HG02610 (cell line): ENCODE measurements around the gene ASCC3.

ENCODE experiments used
- ATAC-seq: cut with Tn5 transposase; IDR thresholded peaks from one replicate; pipeline ENCODE4 v1.9.1; 2021; ENCODE audit warnings: mild to moderate bottlenecking, moderate library complexity; ENCODE audit not compliant: unreplicated experiment

The ASCC3 gene, protein sequence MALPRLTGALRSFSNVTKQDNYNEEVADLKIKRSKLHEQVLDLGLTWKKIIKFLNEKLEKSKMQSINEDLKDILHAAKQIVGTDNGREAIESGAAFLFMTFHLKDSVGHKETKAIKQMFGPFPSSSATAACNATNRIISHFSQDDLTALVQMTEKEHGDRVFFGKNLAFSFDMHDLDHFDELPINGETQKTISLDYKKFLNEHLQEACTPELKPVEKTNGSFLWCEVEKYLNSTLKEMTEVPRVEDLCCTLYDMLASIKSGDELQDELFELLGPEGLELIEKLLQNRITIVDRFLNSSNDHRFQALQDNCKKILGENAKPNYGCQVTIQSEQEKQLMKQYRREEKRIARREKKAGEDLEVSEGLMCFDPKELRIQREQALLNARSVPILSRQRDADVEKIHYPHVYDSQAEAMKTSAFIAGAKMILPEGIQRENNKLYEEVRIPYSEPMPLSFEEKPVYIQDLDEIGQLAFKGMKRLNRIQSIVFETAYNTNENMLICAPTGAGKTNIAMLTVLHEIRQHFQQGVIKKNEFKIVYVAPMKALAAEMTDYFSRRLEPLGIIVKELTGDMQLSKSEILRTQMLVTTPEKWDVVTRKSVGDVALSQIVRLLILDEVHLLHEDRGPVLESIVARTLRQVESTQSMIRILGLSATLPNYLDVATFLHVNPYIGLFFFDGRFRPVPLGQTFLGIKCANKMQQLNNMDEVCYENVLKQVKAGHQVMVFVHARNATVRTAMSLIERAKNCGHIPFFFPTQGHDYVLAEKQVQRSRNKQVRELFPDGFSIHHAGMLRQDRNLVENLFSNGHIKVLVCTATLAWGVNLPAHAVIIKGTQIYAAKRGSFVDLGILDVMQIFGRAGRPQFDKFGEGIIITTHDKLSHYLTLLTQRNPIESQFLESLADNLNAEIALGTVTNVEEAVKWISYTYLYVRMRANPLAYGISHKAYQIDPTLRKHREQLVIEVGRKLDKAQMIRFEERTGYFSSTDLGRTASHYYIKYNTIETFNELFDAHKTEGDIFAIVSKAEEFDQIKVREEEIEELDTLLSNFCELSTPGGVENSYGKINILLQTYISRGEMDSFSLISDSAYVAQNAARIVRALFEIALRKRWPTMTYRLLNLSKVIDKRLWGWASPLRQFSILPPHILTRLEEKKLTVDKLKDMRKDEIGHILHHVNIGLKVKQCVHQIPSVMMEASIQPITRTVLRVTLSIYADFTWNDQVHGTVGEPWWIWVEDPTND (N-terminal part only)

DNA sequence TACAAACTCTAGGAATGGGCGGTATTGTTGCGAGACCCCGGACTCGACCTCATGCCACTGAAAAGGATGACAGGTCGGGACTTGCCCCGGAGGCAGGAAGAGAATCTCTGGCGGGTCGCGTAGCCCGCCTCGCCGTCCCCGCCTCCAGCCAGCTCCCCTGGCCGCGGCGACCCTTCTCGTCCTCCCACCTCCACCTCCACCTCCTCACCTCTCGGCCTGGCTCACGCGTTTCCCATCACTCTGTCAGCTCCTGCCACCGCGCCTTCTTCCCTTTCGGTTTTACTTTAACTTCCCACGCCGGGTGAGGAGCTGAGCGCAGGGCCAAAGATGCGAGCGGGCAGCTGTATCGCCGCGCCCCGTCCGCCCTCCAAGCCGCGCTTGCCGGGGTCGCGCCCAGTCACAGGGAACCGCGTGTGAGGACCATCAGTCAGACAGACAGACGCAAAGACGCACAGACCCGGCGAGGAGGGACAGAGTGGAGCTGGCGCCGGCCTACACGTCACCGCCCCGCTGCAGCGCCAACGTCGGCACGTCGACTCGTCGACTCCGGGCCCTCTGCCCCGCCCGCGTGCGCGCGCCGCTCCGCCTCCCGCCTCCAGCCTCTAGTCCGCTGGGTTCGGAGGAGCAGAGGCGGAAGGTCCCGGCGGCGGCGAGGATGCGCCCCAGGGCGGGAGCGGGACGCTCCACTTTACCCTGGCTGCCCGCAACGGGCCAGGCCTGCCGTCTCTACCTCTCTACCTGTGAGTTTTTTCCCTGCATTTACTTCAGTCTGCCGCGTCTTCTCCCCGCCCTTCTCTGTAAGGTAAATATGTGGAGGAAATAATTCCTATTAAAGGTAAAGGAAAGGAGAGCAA, at the start of gene ASCC3:
TSS of gene ASCC3 (minus strand) at position 477 of the 854 bp plus-strand sequence. CDS start 13,332 bp downstream, outside the sequence.
- peak; percentile 95 for ATAC-seq

DNA sequence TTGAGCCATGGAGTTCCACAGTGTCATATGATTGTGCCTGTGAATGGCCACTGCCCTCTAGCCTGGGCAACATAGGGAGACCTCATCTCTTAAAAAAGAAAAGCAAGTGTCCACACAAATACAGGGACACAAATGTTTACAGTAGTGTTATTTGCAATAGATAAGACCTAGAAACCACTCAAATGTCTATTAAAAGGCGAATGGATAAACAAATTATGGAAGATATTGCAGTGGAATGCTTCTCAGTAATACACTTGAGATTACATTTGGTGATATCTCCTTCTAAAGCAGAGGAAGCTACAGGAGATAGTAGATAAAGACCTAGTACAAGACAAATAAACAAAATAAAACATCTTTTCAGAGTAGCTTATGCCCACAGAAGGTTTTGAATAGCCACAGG, 44.6 kb upstream of the ASCC3 start:
- no peak for ATAC-seq

DNA sequence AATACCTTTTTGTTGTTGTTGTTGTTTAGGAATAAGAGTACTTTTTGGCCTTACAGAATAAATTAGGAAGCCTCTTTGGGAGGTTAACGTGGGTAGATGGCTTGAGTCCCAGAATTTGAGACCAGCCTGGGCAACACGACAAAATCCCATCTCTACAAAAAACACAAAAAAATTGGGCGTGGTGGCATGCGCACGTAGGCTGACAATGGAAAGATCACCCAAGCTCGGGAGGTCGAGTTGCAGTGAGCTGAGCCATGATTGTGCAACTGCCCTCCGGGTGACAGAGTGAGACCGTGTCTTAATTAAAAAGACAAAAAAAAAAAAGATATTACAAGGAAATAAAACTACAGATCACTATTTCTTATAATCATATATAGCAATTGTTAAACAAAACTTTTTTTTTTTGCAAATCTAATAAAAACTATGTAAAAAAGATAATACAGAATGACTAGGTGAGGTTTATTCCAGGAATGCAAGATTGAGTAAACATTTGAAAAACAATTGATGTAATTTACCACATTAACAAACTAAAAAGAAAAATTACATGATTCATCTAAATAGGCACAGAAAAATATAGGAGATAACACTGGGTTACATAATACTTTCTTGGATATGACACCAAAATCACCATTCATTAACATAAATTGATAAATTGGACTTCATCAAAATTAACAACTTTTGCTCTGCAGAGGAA, 43.6 kb upstream of the ASCC3 start:
- ATAC-seq, result no peak

DNA sequence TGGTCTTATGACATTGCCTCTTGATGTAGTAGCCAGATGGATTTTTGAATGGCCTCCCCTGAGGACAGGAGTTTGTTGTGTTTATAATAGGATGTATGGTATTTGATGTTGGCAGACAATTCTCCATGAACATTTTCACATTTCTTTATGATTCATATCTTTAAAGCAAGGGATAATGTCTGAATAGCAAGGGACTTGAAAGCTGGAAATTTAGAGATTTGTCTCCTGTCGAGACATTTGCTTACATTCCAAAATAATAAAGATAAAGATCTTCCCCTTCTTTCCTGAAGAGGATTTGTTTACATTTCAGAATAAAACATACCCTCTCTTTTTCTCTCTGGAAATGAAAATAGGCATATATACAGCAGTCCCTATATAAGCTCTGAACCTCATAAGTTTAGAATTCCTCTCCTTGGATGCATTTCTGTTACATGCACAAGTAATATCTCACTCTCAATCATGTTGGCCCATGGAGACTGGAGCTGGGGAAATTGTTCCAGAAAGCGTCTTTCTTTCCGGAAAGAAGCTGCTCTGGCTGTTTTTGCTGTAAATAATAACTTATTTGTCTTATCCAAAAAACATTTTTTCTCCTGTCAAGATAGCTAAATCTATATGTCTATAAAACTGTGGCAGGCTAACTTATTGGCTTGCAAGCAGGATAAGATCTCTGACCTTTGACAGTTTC, 42.5 kb upstream of the ASCC3 start:
- ATAC-seq, result no peak

DNA sequence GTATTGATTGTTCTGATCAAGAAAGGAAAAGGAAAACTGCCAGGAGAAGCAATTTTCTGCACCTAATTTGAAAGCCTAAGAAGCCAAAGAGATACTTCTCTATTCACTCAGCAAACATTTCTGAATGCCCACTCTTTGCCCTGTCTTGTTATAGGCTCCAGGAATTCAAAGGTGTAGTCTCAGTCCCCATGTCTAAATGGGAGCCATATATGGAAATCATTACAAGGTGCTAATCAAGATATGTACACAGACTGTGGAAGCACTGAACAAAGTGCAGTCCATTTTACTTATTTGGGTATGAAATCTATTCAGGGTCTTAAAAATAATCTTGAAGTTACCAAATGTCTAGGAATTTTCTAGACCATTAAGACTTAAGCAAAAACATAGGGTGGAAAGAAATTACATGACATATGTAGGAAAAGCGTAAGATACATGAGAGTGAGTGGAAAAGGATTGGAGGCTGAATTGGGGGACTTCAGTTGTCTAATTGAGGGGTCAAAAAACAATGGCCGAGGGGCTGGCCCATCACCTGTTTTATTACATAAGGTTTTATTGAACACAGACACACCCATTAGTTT, 39.0 kb upstream of the ASCC3 start:
- no peak for ATAC-seq

DNA sequence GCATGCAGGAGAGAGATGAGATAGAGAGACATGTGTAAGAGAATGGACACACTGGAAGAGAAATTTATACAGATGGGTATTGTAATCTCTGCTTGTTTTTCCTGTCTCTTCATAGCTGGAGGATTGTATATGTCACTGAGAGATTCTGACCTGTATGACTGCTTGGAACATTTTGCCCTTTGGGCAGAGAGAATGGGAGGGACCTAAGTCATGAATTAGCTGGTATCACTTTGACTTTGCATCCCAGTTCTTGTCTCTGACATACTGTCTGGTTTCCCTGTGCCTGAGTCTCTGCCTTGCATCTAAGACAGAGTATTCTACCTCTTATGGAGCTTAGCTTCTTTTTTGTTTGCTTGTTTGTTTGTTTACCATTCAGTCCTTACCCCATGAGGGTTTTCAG, 37.0 kb upstream of the ASCC3 start:
- ATAC-seq, result no peak

DNA sequence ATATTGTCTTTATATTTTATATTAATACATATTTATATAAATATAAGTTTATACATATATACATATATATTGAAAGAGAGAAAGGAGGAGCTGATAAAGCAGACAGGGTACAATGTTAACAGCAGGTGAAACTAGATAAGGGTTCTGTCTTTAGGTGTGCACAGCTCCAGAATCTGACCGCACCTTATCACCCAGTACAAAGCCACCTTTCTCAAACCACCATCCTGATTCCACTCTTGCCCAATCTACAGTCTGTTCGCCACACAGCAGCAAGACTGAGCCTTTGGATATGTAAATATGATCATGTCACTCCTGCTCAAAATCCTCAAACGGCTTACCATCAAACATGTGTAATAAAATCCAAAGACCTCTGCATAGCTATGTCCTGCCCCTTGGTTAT, 34.7 kb upstream of the ASCC3 start:
- ATAC-seq, result no peak

DNA sequence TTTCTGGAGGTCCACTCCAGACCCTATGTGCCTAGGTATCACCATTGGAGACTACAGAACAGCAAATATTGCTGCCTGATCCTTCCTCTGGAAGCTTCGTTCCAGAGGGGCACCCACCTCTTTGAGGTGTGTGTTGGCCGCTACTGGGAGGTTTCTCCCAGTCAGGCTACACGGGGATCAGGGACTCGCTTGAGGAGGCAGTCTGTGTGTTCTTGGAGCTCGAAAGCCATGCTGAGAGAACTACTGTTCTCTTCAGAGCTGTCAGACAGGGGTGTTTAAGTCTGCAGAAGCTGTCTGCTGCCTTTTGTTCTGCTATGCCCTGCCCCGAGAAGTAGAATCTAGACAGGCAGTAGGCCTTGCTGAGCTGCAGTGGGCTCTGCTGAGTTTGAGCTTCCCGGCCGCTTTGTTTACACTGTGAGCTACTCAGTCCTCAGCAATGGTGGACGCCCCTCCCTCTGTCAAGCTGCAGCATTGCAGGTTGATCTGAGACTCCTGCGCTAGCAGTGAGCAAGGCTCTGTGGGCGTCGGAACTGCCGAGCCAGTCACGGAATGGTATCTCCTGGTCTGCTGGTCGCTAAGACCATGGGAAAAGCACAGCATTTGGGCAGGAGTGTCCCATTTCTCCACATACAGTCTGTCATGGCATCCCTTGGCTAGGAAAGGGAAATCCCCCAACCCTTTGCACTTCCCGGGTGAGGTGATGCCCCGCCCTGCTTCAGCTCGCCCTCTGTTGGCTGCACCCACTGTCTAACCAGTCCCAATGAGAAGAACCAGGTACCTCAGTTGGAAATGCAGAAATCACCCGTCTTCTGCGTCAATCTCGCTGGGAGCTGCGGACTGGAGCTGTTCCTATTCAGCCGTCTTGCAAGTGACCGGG, 32.5 kb upstream of the ASCC3 start:
- no peak for ATAC-seq

DNA sequence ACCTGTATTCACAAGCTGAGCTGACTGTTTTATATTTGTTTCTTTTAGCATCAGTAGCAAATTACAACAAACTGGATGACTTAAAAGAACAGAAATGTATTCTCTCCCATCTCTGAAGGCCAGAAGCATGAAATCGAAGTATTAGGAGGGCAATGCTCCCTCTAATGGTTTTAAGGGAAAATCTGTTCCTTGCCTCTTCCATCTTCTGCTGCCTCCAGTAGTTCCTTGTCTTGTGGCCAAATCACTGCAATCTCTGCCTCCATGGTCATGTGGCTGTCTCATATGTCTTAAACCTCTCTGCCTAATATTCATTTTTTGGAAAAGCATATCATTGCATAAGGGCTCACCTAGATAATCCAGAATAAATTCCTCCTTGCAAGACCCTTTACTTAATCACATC, 25.2 kb upstream of the ASCC3 start:
- no peak for ATAC-seq

DNA sequence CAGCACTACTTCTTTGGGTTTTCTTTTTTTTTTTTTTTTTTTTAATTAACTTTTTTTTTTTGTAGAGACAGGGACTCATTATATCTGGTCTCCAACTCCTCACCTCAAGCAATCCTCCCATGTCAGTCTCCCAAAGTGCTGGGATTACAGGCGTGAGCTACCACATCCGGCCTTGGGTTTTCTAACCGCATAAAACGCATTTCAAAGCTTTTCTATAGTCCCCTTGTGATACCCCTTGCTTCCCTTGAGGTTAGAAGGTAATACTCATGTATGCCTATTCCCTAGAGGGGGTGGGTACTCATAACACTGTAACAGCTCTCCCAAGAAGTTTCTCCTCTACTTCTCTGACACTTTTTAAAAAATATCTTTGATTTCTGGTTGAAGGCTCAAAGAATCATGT, 23.9 kb upstream of the ASCC3 start:
- no peak for ATAC-seq

DNA sequence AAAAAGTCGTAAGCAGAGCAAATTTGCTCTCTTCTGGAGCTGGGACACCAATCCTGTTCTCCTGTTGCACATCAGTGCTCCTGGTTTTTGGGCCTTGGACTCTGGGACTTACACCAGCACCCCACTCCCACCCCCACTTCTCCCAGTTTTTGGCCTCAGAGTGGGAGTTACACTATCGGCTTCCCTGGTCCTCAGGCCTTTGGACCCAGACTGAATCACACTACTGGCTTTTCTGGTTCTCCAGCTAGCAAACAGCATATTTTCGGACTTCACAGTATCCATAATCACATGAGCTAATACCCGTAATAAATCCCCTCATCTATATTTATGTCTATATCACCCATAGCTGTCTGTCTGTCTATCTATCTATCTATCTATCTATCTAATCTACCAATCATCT, 23.2 kb upstream of the ASCC3 start:
- ATAC-seq, result no peak

DNA sequence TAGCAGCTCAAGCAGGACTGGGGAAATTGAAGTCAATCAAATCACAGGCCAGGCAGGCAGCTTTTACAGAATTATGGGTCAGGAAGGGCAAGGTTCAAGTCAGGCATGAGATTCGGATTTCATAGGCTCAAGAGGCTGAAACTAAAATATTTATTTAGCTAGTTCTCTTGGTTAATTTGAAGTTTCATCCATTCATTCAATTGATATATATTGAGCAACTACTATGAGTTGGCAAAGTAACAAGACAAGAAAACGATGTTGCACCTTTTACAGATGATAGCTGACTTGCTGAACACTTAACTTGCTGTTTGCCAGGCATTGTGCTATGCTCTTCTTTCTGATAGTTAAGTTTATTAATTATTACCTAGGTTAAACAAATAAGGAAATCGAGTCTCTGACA, 20.5 kb upstream of the ASCC3 start:
- no peak for ATAC-seq

DNA sequence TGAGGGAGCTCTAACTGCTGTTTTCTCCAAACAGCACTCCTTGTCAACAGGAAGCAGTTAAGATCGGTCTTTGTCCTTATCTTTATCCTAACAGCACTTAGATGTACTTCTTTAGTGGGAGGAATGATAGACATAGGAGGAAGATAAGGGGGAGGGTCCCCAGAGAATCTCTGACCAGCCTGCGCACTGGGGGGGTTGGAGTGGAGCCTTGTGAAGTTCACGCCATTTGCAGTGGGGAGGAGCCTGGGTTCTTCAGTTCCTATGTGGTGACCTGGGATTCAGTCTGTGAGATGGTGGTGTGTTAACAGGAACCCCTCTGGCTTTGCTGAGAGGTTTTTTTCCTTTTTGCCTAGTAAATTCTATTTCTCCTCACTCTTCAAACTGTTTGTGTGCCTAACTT, 18.1 kb upstream of the ASCC3 start:
- ATAC-seq, result no peak

DNA sequence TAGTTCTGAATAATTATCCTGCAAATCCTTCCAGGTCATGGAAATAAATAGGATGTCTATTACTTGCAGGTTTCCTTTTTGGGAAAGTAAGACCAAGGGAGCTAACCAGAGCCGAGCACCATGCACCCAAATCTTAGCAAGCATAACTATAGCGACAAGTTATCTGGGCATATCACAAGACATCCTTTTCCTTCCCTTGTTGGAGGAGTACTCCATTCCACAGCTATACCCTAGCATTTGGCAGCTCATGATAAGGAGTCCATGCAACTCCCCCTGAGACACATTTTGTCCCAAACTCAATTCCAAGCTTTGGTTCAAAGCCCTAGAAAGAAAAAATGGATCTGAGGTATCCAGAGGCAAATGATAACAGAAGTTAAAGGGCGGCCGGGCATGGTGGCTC, 16.5 kb upstream of the ASCC3 start:
- no peak for ATAC-seq

DNA sequence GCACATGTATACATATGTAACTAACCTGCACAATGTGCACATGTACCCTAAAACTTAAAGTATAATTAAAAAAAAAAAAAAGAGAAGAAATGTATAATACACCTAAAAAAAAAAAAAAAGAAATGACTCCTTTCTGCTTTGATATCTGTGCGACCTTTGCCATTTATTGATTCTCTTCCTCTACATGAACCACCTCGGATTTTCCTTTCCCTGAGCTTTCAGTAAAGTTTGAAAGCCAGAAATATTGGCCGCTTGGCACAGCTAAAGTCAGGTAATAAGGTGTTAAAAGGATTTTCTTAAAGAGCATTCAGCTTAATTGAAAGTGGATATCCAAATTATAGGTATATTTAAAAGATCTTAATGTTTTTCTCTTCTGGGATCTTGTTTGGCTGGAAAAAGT, 12.6 kb upstream of the ASCC3 start:
- no peak for ATAC-seq

DNA sequence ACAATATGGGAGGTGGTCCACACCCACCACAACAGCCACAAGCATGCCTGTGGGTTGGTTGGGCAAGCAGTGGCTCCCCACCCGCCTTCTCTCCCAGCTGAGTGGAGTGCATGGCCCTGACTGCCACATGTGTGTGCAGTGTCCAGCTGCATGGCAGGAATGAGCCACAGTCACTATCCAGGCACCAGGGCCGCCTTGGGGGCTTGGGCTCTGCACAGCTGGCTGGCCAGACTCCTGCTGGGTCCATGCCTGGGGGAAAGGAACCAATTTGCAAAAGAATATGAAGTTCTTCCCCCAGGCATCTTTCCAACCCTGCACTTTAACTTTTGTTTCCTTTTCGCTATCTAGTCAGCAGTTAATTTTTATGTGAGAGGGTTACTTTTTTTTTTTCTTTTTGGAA, 11.6 kb upstream of the ASCC3 start:
- ATAC-seq, result no peak

DNA sequence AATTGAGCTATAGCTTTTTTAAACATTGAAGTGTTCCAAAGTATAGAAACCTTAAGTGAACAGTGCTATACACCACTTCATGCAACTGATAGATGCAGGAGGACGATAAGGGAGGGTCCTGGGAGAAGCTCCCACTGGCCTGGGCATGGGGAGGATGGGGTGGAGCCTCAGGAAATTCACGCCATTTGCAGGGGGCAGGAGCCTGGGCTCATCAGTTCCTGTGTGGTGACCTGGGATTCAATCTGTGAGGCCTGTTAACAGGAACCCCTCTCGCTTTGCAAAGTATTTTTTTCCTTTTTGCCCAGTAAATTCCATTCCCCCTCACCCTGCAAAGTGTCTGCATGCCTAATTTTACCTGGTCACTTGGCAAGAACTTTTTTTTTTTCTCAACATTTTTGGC, 11.0 kb upstream of the ASCC3 start:
- no peak for ATAC-seq

DNA sequence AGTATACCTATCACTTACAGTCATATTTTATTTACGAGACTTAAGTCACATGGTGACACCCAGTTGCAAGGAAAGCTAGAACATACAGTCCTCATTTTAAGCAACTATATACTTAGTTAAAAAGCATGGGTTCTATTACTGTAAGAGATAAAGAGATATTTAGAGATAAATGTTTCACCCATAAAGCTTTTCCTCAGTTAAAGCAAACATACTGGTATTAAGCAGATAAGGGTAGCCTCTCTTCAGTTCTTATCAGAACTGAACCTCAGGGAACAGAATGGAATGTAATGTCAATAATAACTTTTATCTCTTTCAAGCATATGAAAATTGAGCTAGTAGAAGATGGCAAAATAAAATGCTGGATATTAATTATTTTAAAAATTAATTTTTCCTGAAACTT, 9.9 kb upstream of the ASCC3 start:
- ATAC-seq, result no peak
